Measurements from ENCODE around the gene TJP2.
"Not testable (repeated sequence)": the region's sequence is repeated elsewhere in the genome, so short reads cannot be mapped to it uniquely, and the experiment has no call there.

TJP2 gene

DNA sequence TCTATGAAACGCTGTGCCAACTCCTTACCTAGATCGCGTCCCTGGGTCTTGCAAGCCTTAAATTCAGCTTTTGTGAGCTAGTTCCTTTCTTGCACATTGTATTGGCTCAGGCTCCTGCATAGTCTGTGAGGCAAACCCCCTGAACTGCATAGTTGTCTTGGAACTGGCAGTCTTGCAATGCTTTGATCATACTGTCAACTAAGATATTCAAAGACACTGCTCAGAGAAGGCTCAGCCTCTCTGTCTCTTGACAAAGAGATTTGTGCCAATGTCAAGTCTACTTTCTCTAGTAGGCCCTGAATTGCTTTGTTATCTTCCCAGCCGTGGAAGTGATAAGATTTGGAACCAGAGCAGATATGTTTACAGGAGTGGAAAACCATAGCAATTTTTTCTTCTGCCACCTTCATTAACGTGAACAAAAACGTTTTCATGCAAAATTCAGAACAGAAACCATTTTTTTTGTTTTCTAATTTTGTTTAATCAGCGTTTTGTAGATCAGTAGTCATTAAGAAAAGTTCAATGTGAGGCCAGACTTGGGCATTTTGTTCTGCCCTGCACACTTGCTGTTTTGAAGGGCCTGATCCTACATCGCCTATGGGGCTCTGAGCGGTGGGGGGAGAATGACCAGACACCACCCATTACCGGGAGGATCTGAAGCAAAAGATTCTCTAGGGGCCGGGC, 123.4 kb downstream of the TJP2 start:
- no peak for DNase-seq

DNA sequence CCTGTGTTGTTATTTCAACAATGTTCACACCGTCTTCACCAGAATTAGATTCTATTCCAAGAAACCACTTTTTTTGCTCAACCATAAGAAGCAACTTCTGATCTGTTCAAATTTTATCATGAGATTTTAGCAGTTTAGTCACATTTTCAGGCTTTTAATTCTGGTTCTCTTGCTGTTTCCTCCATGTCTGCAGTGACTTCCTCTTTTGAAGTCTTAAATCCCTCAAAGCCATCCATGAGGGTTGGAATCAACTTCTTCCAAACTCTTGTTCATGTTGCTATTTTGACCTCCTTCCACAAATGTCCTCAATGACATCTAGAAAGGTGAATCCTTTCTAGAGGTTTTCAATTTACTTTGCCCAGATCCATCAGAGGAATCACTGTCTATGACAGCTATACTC, 125.2 kb downstream of the TJP2 start:
- DNase-seq, result no peak

DNA sequence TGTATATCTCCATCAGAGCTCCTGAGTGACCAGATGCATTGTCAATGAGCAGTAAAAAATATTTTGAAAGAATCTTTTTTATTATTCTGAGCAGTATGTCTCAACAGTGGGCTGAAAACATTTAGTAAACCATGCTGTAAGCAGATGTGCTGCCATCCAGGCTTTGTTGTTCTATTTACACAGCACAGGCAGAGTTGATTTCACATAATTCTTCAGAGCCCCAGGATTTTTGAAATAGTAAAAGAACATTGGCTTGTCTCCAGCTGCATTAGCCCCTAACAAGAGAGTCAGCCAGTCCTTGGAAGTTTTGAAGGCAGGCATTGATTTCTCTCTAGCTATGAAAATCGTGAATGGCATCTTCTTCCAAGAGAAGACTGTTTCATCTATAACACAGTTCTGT, 125.7 kb downstream of the TJP2 start:
- no peak for DNase-seq

DNA sequence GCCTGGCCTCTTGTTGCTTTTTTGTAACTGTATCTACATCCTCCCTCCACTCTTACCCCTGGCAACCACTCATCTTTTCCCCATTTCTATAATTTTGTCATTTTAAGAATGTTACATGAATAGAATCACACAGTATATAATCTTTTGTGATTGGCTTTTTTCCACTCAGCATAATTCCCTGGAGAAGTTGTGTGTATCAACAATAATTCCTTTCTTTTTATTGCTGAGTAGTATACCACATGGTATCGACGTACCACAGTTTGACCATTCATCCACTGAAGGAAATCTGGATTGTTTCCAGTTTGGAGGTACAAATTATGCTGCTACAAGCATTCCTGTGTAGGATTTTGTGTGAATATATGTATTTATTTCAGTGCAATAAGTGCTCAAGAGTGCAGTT, 129.3 kb downstream of the TJP2 start:
- no peak for DNase-seq

DNA sequence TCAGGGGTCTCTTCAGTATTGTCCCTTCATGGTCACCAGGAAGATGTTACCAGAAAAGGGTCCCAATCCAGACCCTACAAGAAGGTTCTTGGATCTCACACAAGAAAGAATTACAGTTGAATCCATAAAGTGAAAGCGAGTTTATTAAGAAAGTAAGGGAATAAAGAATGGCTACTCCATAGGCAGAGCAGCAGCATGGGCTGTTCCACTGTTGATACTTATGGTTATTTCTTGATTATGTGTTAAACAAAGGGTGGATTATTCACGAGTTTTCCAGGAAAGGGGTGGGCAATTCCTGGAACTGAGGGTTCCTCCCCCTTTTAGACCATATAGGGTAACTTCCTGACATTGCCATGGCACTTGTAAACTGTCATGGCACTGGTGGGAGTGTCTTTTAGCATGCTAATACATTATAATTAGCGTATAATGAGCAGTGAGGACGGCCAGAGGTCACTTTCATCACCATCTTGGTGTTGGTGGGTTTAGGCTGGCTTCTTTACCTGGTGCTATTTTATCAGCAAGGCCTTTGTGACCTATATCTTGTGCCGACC, 132.9 kb downstream of the TJP2 start:
- DNase-seq, result not testable (repeated sequence)

DNA sequence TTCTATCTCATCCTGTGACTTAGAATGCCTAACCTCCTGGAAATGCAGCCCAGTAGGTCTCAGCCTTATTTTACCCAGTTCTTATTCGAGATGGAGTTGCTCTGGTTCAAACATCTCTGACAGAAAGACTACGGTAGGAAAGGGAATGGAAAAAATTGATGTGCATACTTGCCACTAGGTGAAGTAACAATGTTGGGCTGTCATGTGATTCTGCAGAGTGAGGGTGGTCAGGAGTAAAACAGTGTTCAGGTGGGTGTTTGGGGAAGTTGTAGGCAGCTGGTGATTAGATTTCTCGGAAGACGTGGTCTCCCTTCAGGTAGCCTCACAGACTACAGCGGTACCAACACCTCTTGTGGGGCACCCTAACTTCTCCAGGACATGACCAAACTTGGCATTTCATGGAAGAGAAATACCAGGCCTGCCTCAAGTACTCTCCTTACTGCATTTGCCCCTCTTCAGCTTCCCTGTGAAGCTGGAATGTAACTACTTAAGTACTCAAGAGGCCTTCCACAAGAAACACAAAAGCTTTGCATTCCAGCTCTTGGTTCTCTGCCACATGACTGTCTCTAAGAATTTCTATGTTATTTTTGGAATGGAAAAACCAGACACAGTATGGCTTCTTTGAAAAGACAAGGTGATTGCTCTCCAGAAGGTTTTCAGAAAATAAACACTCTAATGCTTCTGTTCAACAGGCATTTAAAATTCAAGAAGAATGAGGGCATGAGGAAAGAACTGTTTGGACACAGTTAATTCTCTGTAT, 133.5 kb downstream of the TJP2 start:
- DNase-seq, result no peak

DNA sequence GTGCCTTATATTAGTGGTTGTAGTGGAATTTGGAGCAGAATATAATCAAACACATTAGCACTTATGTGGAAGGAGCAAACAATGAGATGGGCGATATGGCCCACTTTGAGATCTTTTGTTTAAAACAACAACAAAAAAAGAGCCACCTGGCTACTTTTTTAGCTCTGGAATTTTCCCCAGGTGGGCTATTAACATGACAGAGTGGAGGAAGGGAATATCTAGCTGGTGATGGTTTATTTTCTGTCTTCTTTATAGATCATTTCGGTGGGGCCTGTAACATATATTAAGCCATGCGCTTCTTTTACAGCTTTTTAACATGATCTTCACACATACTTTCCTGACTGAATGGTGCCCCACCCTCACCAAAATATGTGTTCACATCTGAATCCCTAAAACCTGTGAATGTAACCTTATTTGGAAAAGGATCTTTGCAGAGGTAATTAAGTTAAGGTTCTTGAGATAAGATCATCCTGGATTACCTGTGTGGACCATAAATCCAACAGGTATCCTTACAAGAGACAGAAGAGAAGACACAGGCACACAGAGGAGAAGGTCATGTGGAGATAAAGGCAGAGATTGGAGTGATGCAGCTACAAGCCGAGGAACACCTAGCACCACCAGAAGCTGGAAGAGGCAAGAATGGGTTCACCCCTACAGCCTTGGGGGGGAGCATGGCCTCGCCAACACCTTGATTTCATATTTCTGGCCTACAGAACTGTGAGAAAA, 134.3 kb downstream of the TJP2 start:
- no peak for DNase-seq

DNA sequence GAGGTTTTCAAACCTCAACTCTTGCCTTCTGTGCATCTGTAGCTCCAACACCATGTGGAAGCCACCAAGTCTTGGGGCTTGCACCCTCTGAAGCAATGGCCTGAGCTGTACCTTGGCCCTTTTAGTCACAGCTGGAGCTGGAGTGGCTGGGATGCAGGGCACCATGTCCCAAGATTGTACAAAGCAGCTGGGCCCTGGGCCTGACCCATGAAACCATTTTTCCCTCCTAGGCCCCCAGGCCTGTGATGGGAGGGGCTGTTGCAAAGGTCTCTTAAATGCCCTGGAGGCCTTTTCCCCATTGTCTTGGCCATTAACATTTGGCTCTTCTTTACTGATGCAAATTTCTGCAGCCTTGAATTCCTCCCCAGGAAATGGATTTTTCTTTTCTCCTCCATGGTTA, 139.1 kb downstream of the TJP2 start:
- DNase-seq, result no peak

GRCh38 chr9:69314547-69314946, 140.5 kb downstream of the TJP2 start:
- no peak for DNase-seq

DNA sequence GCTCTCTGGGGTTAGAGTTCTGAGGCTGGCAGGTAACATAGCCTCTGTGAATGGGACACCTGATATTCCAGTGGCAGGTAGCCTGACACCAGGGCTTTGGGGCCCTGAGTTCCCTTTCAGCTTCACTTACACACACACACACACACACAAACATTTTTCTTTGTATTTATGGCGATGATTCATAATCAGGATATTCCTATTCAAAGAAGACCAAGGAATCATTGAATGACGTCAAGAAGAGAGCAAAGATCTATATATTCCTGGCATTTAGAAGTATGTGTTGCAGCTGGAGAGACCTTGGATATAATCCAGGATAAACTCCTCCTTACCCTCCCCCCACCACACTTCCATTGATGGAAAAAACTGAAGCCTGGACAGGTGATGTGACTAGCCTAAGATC, 143.0 kb downstream of the TJP2 start:
- no peak for DNase-seq

DNA sequence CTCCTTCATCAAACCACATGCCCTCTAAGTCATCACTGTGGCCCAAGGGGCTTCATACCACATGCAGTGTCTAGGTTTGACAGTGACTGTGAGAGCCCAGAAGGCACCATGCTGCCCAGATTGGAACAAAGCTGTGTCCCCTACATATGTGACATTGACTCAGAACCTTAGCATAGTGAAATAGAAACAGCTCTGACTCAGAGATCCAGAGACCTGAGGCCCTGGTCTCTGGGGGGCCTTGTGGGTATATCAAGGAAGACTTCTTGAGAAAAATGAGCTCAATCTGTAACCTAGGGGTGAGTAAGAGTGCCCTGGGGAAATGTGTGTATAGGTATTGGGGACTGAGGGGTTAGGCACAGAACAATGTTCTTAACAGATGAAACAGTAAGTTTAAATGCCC, 143.8 kb downstream of the TJP2 start:
- DNase-seq, result no peak

DNA sequence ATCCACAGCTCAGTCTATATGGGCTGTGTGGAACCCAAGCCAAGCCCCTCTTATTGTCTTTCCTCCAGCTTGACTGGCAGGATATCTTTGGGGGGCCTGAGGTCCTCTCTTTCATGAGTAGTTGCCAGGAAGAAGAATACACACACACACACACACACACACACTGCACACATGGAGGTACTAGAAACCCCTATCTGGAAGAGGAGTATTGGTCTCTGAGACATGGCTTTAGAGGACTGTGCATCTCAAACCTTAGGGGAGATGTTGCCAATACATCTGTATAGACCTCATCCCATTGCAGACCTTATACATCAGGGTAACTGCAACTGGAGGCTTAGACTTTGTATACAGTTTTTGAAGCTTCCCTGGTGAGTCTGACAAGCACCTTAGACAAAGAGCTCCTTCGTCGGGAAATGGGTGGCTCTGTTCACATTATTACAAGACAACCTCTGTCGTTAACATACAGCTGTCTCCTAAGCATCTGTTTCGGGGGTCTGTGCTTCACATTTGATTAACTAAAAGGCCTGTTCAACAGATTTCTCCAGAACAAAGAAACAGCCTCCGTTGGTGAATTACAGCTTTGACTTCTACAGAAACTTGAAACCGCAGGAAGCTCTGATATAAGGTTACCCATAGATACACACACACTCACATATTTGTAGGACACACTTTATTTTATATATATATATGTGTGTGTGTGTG, 145.4 kb downstream of the TJP2 start:
- no peak for DNase-seq

DNA sequence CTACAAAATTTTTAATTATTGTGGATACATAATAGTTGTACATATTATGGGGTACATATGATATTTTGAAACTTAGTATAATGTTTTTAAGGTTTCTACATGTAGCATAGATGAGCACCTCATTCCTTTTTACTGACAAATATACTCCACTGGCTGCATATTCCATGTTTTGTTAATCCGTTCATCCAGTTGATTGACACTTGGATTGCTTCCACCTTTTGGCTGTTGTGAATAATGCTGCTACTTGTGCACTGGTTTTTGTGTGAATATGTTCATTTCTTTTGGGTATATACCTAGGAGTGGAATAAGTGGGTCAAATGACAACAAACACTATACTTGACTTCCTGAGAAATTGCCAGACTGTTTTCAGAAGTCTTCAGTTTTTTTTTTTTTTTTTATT, 148.2 kb downstream of the TJP2 start:
- DNase-seq, result no peak

- DNase-seq, result no peak
Measured at GRCh38 chr9:69323861-69324260, 149.8 kb downstream of the TJP2 start.

All from T1000 (cell line).